Measurements from ENCODE around the gene VAV1. TPM values are rescaled to one million over a fixed set of nuclear protein-coding genes. Genes with fewer than 3 reads are reported as not detected.

Gene VAV1
- total and polyA plus RNA-seq, 10 of the 15 experiments (the other 5 are each of a cell fraction or from before 2014, with no cell fraction given): 1.6 to 76.8 (median 40.7) TPM

GRCh38 chr19:6737284-6737872 lies 35.1 kb upstream of the VAV1 start, which contains the start of gene GPR108 (continued):
- TF ChIP-seq POLR2AphosphoS2 (IDR thresholded peaks at IDR 0.05; ENCODE audit: low read depth, low read length) (peak; percentile 15; the same call in 1 of the 2 replicates), MLLT1 (IDR thresholded peaks at IDR 0.05) (peak; percentile 61), IKZF2 (IDR thresholded peaks at IDR 0.05) (0 out of 4 replicates have a peak, but pooled peaks of 1 of the 2 experiments have one; percentile 9), EGR1 (IDR thresholded peaks at IDR 0.05; ENCODE audit: borderline replicate concordance in 1 of 2, low read depth in 2 of 2, low read length in 2 of 2) (peak; percentile 20 to 42; a peak in 2 of 3 replicates), STAT1 (conservative IDR thresholded peaks at IDR 0.05) (peak; percentile 96; the same call in 1 of the 2 replicates), ZSCAN29 (IDR thresholded peaks at IDR 0.05) (0 out of 2 replicates have a peak, but pooled peaks have one; percentile 12), CEBPB (IDR thresholded peaks at IDR 0.05; ENCODE audit: borderline replicate concordance in 1 of 2, low read depth in 2 of 2, low read length in 2 of 2) (no peak), KDM1A (IDR thresholded peaks at IDR 0.05; ENCODE audit: borderline replicate concordance) (no peak), SMAD1 (IDR thresholded peaks at IDR 0.05; ENCODE audit: low read depth, partially characterized antibody) (no peak), WRNIP1 (IDR thresholded peaks at IDR 0.05; ENCODE audit: borderline replicate concordance, low read depth, low read length) (no peak), JUND (IDR thresholded peaks at IDR 0.05; ENCODE audit: low read depth, low read length) (peak; percentile 100), DPF2 (IDR thresholded peaks at IDR 0.05) (peak; percentile 99), MEF2B (IDR thresholded peaks at IDR 0.05; ENCODE audit: partially characterized antibody, poor library complexity, severe bottlenecking) (peak; percentile 12), CUX1 (IDR thresholded peaks at IDR 0.05; ENCODE audit: insufficient replicate concordance, low read depth, low read length) (no peak), RBBP5 (conservative IDR thresholded peaks at IDR 0.05) (no peak), NR2C2 (IDR thresholded peaks at IDR 0.05; ENCODE audit: borderline replicate concordance, control insufficient read depth, insufficient read length, low read depth) (no peak), MAX (IDR thresholded peaks at IDR 0.05; ENCODE audit: low read depth, low read length) (peak; percentile 22; the same call in 1 of the 2 replicates), RAD51 (IDR thresholded peaks at IDR 0.05) (no peak), CREM (IDR thresholded peaks at IDR 0.05; ENCODE audit: low read depth) (peak; percentile 98), SKIL (IDR thresholded peaks at IDR 0.05; ENCODE audit: low read depth, poor library complexity, severe bottlenecking) (peak; percentile 92), SIX5 (IDR thresholded peaks at IDR 0.05; ENCODE audit: low read depth, low read length, severe bottlenecking) (peak; percentile 78), MTA3 (IDR thresholded peaks at IDR 0.05; ENCODE audit: borderline replicate concordance, low read length) (no peak)

Data from GM12878 (cell line).